K562 (cell line): Measurements from ENCODE around the gene KLF1. TPM values are rescaled to one million over a fixed set of nuclear protein-coding genes. Genes with fewer than 3 reads are reported as not detected.

Experiments
- CBX5 ChIP-seq: IDR thresholded peaks from 2 replicates; pipeline ENCODE4 v1.6.1; 2014; ENCODE audit warnings: low read depth, borderline replicate concordance
- CHD1 ChIP-seq: fragments of 200-600 bp; sonication (generic); IDR thresholded peaks from one replicate; pipeline ENCODE4 v1.6.1; 2012; ENCODE audit warnings: mild to moderate bottlenecking, moderate library complexity, low read length, inconsistent platforms
- E2F6 ChIP-seq, 2 experiments: IDR thresholded peaks; 2 replicates each; pipeline ENCODE4 v1.6.1; 2011; ENCODE audit warnings: borderline replicate concordance in 1 of 2, control low read depth in 1 of 2, low read depth in 1 of 2, low read length in 1 of 2, mild to moderate bottlenecking in 1 of 2, mixed read lengths in 1 of 2, moderate library complexity in 1 of 2; ENCODE audit not compliant: insufficient read depth in 1 of 2, insufficient read length in 1 of 2, poor library complexity in 1 of 2, severe bottlenecking in 1 of 2; ENCODE audit errors: extremely low read depth in 1 of 2
- IRF2 ChIP-seq: sonication (generic); formaldehyde crosslinking; IDR thresholded peaks from 2 replicates; pipeline ENCODE4 v1.8.1; 2022; ENCODE audit warnings: mild to moderate bottlenecking, missing genetic modification reagents
- KDM4B ChIP-seq, 2 experiments: fragments of 450-650 bp in 1 of 2; sonication (generic) in 1 of 2; IDR thresholded peaks; 2 replicates each; pipeline ENCODE4 v1.6.1; 2016 to 2017; ENCODE audit warnings: borderline replicate concordance in 2 of 2, antibody characterized with exemption in 1 of 2, low read depth in 1 of 2, mild to moderate bottlenecking in 1 of 2
- L3MBTL2 ChIP-seq: fragments of 450-650 bp; IDR thresholded peaks from 2 replicates; pipeline ENCODE4 v1.6.1; 2016; ENCODE audit warnings: mild to moderate bottlenecking, moderate library complexity
- MITF ChIP-seq: IDR thresholded peaks from 2 replicates; pipeline ENCODE4 v1.6.1; 2014; ENCODE audit warnings: antibody characterized with exemption
- NFIX ChIP-seq: fragments of 250-450 bp; sonication (Bioruptor Pico); IDR thresholded peaks from 2 replicates; pipeline ENCODE4 v1.4.0; 2020; ENCODE audit warnings: low read depth, mild to moderate bottlenecking, moderate library complexity
- NFXL1 ChIP-seq: fragments of 450-650 bp; formaldehyde crosslinking; IDR thresholded peaks from 2 replicates; pipeline ENCODE4 v1.4.0; 2021; ENCODE audit warnings: mild to moderate bottlenecking
- POLR2AphosphoS5 ChIP-seq: IDR thresholded peaks from 2 replicates; pipeline ENCODE4 v1.6.1; 2011; ENCODE audit warnings: mild to moderate bottlenecking, low read depth, low read length, moderate library complexity; ENCODE audit not compliant: control insufficient read depth, insufficient read depth
- RBM22 ChIP-seq: fragments of 200-400 bp; formaldehyde crosslinking; IDR thresholded peaks from 2 replicates; pipeline ENCODE4 v1.6.1; 2018; ENCODE audit warnings: low read length, low read depth; ENCODE audit not compliant: poor library complexity, severe bottlenecking
- RHOXF2B ChIP-seq: fragments of 250-450 bp; sonication (Bioruptor Pico); conservative IDR thresholded peaks from 2 replicates; pipeline ENCODE4 v1.5.1; 2021
- SMC3 ChIP-seq: conservative IDR thresholded peaks from 2 replicates; pipeline ENCODE4 v1.6.1; 2011; ENCODE audit warnings: low read depth, low read length, improper control_type of control experiment; ENCODE audit not compliant: insufficient read depth
- TARDBP ChIP-seq: fragments of 450-650 bp; IDR thresholded peaks from 2 replicates; pipeline ENCODE4 v1.6.1; 2016
- TEAD1 ChIP-seq, 2 experiments: fragments of 450-650 bp in 1 of 2; sonication (generic) in 1 of 2; formaldehyde crosslinking; IDR thresholded peaks; 2 replicates each; pipeline versions ENCODE4 v1.4.0 to v1.8.0; 2020 to 2022; ENCODE audit warnings: mild to moderate bottlenecking in 2 of 2, missing genetic modification reagents in 1 of 2
- XRCC5 ChIP-seq: fragments of 200-400 bp; formaldehyde crosslinking; IDR thresholded peaks from 2 replicates; pipeline ENCODE4 v1.6.1; 2017; ENCODE audit warnings: low read depth, mild to moderate bottlenecking, low read length
- YBX1 ChIP-seq: fragments of 450-650 bp; IDR thresholded peaks from 2 replicates; pipeline ENCODE4 v1.7.1; 2016; ENCODE audit warnings: mild to moderate bottlenecking
- ZBTB7A ChIP-seq: IDR thresholded peaks from 2 replicates; pipeline ENCODE4 v1.6.1; 2011; ENCODE audit warnings: low read depth, mild to moderate bottlenecking, low read length, moderate library complexity, borderline replicate concordance; ENCODE audit not compliant: control insufficient read depth
- ZFPM2 ChIP-seq: fragments of 250-450 bp; sonication (Bioruptor Pico); IDR thresholded peaks from 2 replicates; pipeline ENCODE4 v1.5.1; 2022; ENCODE audit warnings: mild to moderate bottlenecking
- ZNF175 ChIP-seq: fragments of 200-800 bp; sonication (Bioruptor generic); IDR thresholded peaks from 2 replicates; pipeline ENCODE4 v1.6.1; 2016; ENCODE audit warnings: low read depth, mild to moderate bottlenecking, missing genetic modification characterization, missing compliant biosample characterization
- ZNF24 ChIP-seq: fragments of 450-650 bp; IDR thresholded peaks from 2 replicates; pipeline ENCODE4 v1.6.1; 2016
- ZNF354B ChIP-seq: fragments of 250-450 bp; sonication (Bioruptor Pico); IDR thresholded peaks from 2 replicates; pipeline ENCODE4 v1.4.0; 2020
- polyA plus RNA-seq, 8 experiments: library from polyadenylated mRNA; depleted of rRNA in 4 of 8; stranded (reverse) in 5 of 8; unstranded in 3 of 8; fragments of >200 nt; fragmentation: Nextera tagmentation in 2 of 8; fragmentation: Illumina TruSeq in 1 of 8; extraction: Ambion mirVana in 2 of 8; extraction: Trizol in 1 of 8; gene quantifications; 2 replicates each; pipeline versions ENCODE4 v1.2.1 to v1.2.3, GENCODE V29; 2011 to 2014; ENCODE audit warnings: inconsistent platforms in 1 of 8, missing spikeins in 1 of 8
- total RNA-seq, 7 experiments: library from RNA; depleted of rRNA in 6 of 7; stranded (reverse); fragments of >200 nt in 6 of 7; fragmentation: Illumina TruSeq in 2 of 7; extraction: Trizol in 2 of 7; gene quantifications; 2 replicates each; pipeline versions ENCODE4 v1.2.1 to v1.2.3, GENCODE V29; 2011 to 2021; ENCODE audit warnings: low replicate concordance in 1 of 7
- TF ChIP-seq, protein P1 (sequence below): IDR thresholded peaks from 2 replicates; pipeline ENCODE4 v1.6.1; 2011; ENCODE audit warnings: borderline replicate concordance, low read depth, mild to moderate bottlenecking, moderate library complexity, low read length; ENCODE audit not compliant: insufficient read depth, poor library complexity, severe bottlenecking

Gene KLF1
- total and polyA plus RNA-seq, 9 of the 15 experiments (the other 6 are each of a cell fraction or from before 2014, with no cell fraction given) = 8.4 to 163 (median 47.3) TPM

DNA sequence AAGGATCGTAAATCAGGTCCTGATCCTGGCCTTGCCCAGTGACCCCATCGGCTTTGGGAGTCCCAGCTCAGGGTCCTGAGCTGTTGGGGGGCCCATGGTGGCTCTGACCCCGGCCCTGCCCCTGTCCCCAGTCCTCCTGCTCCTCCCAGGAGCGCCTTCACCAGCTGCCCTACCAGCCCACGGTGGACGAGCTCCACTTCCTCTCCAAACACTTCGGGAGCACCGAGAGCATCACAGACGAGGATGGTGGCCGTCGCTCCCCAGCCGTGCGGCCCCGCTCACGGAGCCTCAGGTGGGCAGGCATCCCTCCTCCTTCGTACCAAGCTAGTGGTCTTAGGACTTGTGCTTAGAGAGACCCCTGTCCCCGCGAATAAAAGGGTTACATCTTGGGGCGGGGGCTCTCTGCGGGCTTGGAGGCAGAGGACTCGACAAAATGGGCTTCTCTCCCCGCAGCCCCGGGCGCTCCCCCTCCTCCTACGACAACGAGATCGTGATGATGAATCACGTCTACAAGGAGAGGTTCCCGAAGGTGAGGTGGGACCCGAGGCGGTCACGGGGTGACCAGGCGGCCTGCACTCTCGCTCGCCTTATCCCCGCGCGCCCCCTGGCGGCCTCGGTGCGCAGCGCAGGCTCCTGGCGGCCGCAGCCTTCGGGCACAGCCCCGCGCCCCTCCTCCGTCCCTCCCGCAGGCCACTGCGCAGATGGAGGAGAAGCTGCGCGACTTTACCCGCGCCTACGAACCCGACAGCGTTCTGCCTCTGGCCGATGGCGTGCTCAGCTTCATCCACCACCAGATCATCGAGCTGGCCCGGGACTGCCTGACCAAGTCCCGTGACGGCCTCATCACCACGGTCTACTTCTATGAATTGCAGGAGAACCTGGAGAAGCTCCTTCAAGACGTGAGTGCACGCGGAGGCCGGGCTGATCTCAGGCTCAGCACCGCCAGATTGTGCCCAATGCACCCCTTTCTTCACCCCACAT lies 39.6 kb downstream of the KLF1 start (continued):
- TF ChIP-seq, protein P1, sequence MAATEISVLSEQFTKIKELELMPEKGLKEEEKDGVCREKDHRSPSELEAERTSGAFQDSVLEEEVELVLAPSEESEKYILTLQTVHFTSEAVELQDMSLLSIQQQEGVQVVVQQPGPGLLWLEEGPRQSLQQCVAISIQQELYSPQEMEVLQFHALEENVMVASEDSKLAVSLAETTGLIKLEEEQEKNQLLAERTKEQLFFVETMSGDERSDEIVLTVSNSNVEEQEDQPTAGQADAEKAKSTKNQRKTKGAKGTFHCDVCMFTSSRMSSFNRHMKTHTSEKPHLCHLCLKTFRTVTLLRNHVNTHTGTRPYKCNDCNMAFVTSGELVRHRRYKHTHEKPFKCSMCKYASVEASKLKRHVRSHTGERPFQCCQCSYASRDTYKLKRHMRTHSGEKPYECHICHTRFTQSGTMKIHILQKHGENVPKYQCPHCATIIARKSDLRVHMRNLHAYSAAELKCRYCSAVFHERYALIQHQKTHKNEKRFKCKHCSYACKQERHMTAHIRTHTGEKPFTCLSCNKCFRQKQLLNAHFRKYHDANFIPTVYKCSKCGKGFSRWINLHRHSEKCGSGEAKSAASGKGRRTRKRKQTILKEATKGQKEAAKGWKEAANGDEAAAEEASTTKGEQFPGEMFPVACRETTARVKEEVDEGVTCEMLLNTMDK = peak; percentile 86
- TF ChIP-seq IRF2 (CRISPR knock-in tag) = no peak
- peak; percentile 19 to 64 for TF ChIP-seq E2F6 (IDR thresholded peaks at IDR 0.05; ENCODE audit: borderline replicate concordance in 1 of 2, extremely low read depth in 1 of 2, insufficient read depth in 1 of 2, insufficient read length in 1 of 2, low read depth in 1 of 2, low read length in 1 of 2, poor library complexity in 1 of 2, severe bottlenecking in 1 of 2)
- TF ChIP-seq ZFPM2 = no peak
- no peak for TF ChIP-seq NFIX (CRISPR knock-in tag)
- TF ChIP-seq L3MBTL2 = peak; percentile 68; the same call in 1 of the 2 replicates
- peak; percentile 66 for TF ChIP-seq TARDBP
- no peak for TF ChIP-seq CHD1
- TF ChIP-seq ZBTB7A = peak; percentile 94
- no peak for TF ChIP-seq RHOXF2B (CRISPR knock-in tag)
- TF ChIP-seq TEAD1 (CRISPR knock-in tag; IDR thresholded peaks at IDR 0.05) = 0 out of 4 replicates have a peak, but pooled peaks of 1 of the 2 experiments have one; percentile 41
- peak; percentile 93 for TF ChIP-seq ZNF24
- 0 out of 4 replicates have a peak, but pooled peaks of 1 of the 2 experiments have one; percentile 19 for TF ChIP-seq KDM4B (IDR thresholded peaks at IDR 0.05; ENCODE audit: borderline replicate concordance in 2 of 2, low read depth in 1 of 2)
- peak; percentile 91 for TF ChIP-seq SMC3
- TF ChIP-seq ZNF354B (CRISPR knock-in tag) = no peak
- peak; percentile 52 for TF ChIP-seq RBM22
- TF ChIP-seq CBX5 = peak; percentile 70; the same call in 1 of the 2 replicates
- no peak for TF ChIP-seq NFXL1 (CRISPR knock-in tag)
- TF ChIP-seq XRCC5 = peak; percentile 91; the same call in 1 of the 2 replicates
- TF ChIP-seq MITF = peak; percentile 97
- no peak for TF ChIP-seq YBX1
- no peak for TF ChIP-seq ZNF175 (CRISPR knock-in tag)
- no peak for TF ChIP-seq POLR2AphosphoS5
